OCI-LY7 (cell line): Measurements from ENCODE around the gene MCF2L2. TPM values are rescaled to one million over a fixed set of nuclear protein-coding genes. Genes with fewer than 3 reads are reported as not detected.

Source experiments
- BruUV-seq: library from RNA; stranded (reverse); fragments of 400-500 nt; replicated peaks from 2 replicates; lab custom pipeline; 2021; lab: Mats Ljungman, UMichigan
- CTCF ChIA-PET: fragments of 300-600 bp; sonication (Branson Sonifier 250); formaldehyde crosslinking; loops from one replicate; lab custom pipeline; 2022; ENCODE audit warnings: antibody characterized with exemption; ENCODE audit not compliant: unreplicated experiment; lab: Charles Lee
- POLR2A ChIA-PET: fragments of 300-600 bp; sonication (Branson Sonifier 250); formaldehyde crosslinking; loops from one replicate; lab custom pipeline; 2022; ENCODE audit warnings: antibody characterized with exemption; lab: Charles Lee
- DNase-seq: peaks from one replicate; pipeline ENCODE4 v3.0.0-alpha.2; 2015; ENCODE audit warnings: low spot score
- H2AFZ ChIP-seq: fragments of 200-600 bp; sonication (generic), shearing (Covaris generic); 2 replicates; pipeline ENCODE4 v1.6.1; 2014; ENCODE audit warnings: mild to moderate bottlenecking, antibody characterized with exemption, low read length, moderate library complexity
- H3K27ac ChIP-seq: fragments of 200-600 bp; sonication (generic); 2 replicates; pipeline ENCODE4 v1.5.1; 2014; ENCODE audit warnings: mixed run types, low read depth, mild to moderate bottlenecking, moderate library complexity, low read length, inconsistent platforms; ENCODE audit not compliant: poor library complexity, severe bottlenecking
- H3K36me3 ChIP-seq: fragments of 200-600 bp; sonication (generic); 2 replicates; pipeline ENCODE4 v1.6.1; 2014; ENCODE audit warnings: mild to moderate bottlenecking, antibody characterized with exemption, low read length, moderate library complexity, mixed read lengths; ENCODE audit not compliant: insufficient read depth
- H3K4me1 ChIP-seq: fragments of 200-600 bp; sonication (generic); 2 replicates; pipeline ENCODE4 v1.5.1; 2014; ENCODE audit warnings: mild to moderate bottlenecking, low read length; ENCODE audit not compliant: insufficient read depth, poor library complexity, severe bottlenecking
- H3K4me2 ChIP-seq: fragments of 200-600 bp; sonication (generic); 2 replicates; pipeline ENCODE4 v1.6.1; 2014; ENCODE audit warnings: mild to moderate bottlenecking, low read length
- H3K4me3 ChIP-seq: fragments of 200-600 bp; sonication (generic); 2 replicates; pipeline ENCODE4 v1.5.1; 2014; ENCODE audit warnings: mild to moderate bottlenecking, low read depth, low read length; ENCODE audit not compliant: poor library complexity, severe bottlenecking
- H3K79me2 ChIP-seq: fragments of 200-600 bp; sonication (generic); 2 replicates; pipeline ENCODE4 v1.6.1; 2016; ENCODE audit warnings: low read depth, mild to moderate bottlenecking, low read length, moderate library complexity, mixed read lengths; ENCODE audit not compliant: insufficient read depth
- H3K9me2 ChIP-seq: fragments of 200-600 bp; sonication (generic); 2 replicates; pipeline ENCODE4 v1.6.1; 2016; ENCODE audit warnings: mild to moderate bottlenecking, low read length, mixed read lengths; ENCODE audit not compliant: insufficient read depth
- H3K9me3 ChIP-seq: fragments of 200-600 bp; sonication (generic); 2 replicates; pipeline ENCODE4 v1.6.1; 2014; ENCODE audit warnings: mild to moderate bottlenecking, mixed run types, low read length, mixed read lengths
- H4K20me1 ChIP-seq: fragments of 200-600 bp; sonication (generic); 2 replicates; pipeline ENCODE4 v1.6.1; 2014; ENCODE audit warnings: mild to moderate bottlenecking, antibody characterized with exemption, low read length, moderate library complexity, mixed read lengths; ENCODE audit not compliant: insufficient read depth
- EZH2phosphoT487 ChIP-seq: fragments of 200-600 bp; sonication (generic); IDR thresholded peaks from 2 replicates; pipeline ENCODE4 v1.6.1; 2018; ENCODE audit warnings: low read depth, borderline replicate concordance, mild to moderate bottlenecking, mixed run types, antibody characterized with exemption, low read length, moderate library complexity, mixed read lengths
- intact Hi-C: fragments of 100-400 bp; cut with micrococcal nuclease; formaldehyde crosslinking; loops from one replicate; pipeline ENCODE4 v1.10.0; 2022; ENCODE audit not compliant: unreplicated experiment
- total RNA-seq, 2 experiments: library from RNA; depleted of rRNA in 1 of 2; stranded (reverse); fragments of >200 nt in 1 of 2; shearing (Covaris generic) in 1 of 2; gene quantifications; 2 replicates each; pipeline ENCODE4 v1.2.3, GENCODE V29; 2014 to 2022
- TF ChIP-seq, protein P1 (sequence below): fragments of 200-600 bp; sonication (generic); conservative IDR thresholded peaks from 2 replicates; pipeline ENCODE4 v1.5.1; 2014; ENCODE audit warnings: mild to moderate bottlenecking, antibody characterized with exemption, low read length, moderate library complexity, mixed read lengths

The MCF2L2 gene
- total RNA-seq, 2 experiments from 2014 or later, result 6.6 to 8.0 TPM

DNA sequence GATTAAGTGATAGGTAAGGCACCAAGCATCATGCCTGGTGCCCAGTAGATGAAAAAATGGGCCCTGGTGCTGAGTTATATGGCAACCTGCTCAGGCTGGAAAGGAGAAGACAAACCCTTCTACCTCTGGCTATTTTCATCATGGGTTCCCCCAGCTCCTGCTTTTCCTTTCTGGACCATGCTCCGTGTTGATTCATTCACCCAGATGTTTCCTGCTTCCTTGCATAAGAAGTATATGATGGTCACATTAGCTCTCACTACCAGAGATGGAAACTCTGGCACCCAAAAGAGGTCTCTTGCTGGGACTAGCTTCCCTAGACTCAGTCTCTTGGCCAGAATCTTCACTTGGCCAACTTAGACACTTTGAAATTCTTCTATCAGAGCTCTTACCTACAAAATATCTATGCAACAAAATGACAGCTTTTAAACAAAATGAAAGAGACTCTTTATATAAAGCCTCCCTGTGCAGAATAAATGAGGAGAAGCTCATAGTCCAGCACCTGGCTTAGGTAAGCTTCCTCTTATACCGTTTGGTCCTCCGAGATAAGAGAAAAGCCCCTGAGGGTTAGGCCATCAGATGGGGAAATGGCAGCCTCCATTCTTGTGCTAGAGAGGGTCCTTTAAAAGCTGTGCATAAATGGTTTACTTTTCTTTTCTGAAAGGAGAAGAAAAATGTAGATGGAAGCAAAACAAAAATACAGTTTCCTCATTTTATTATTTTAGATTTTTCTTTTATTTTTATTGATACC lies 46.8 kb upstream of the MCF2L2 start:
- no TSS peak for BruUV-seq
- Histone ChIP-seq H2AFZ (no peak overlapping the region), H3K4me1 (peaks cover 27% of the 10 kb centered on the region), H3K4me3 (no peak overlapping the region), H3K79me2 (no peaks in the 10 kb centered on the region), H3K9me2 (no peaks in the 10 kb centered on the region), H3K36me3 (no peaks in the 10 kb centered on the region), H4K20me1 (no peaks in the 10 kb centered on the region), H3K4me2 (no peak overlapping the region), H3K9me3 (no peaks in the 10 kb centered on the region), H3K27ac (no peak overlapping the region)
- ChIA-PET POLR2A (interaction anchor here (0.5 to 1.5 kb wide), 7 partner anchors 11 to 378 kb away, joined by 3 to 7 read pairs (median 3); no protein-coding TSS in a partner anchor), CTCF (interaction anchor here (0.7 to 0.8 kb wide), 2 partner anchors 66 to 112 kb away, joined by 3 read pairs; no protein-coding TSS in a partner anchor)
- DNase-seq, result no peak
- TF ChIP-seq EZH2phosphoT487, result no peak
- TF ChIP-seq, protein P1, sequence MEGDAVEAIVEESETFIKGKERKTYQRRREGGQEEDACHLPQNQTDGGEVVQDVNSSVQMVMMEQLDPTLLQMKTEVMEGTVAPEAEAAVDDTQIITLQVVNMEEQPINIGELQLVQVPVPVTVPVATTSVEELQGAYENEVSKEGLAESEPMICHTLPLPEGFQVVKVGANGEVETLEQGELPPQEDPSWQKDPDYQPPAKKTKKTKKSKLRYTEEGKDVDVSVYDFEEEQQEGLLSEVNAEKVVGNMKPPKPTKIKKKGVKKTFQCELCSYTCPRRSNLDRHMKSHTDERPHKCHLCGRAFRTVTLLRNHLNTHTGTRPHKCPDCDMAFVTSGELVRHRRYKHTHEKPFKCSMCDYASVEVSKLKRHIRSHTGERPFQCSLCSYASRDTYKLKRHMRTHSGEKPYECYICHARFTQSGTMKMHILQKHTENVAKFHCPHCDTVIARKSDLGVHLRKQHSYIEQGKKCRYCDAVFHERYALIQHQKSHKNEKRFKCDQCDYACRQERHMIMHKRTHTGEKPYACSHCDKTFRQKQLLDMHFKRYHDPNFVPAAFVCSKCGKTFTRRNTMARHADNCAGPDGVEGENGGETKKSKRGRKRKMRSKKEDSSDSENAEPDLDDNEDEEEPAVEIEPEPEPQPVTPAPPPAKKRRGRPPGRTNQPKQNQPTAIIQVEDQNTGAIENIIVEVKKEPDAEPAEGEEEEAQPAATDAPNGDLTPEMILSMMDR, result no peak
- intact Hi-C loops, result no loop called here

DNA sequence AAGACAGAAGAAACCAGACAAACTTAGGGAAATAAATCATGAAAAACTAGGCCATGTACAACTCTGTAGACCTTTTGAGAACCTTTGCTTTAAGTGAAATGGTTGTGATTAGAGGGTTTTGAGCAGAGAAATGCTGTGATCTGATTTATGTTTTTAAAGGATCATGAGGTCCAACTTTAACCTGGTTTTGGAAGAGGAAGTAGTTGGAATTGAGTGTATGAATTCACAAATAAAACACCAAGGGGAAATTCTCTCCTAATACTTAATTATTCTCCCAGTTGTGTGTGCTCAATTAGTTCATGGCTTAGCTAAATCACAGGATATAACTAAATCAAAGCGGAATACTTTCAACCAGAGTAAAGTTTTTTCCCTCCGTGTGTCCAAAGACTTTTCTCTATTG lies 45.5 kb upstream of the MCF2L2 start:
- TF ChIP-seq, protein P1, result no peak
- TF ChIP-seq EZH2phosphoT487, result no peak
- no peak overlapping the region for H2AFZ ChIP-seq
- H3K4me3 ChIP-seq, result no peak overlapping the region
- DNase-seq, result no peak
- no peaks in the 10 kb centered on the region for H3K9me2 ChIP-seq
- H3K79me2 ChIP-seq, result no peaks in the 10 kb centered on the region
- intact Hi-C loops, result no loop called here
- H3K9me3 ChIP-seq, result no peaks in the 10 kb centered on the region
- peaks cover 34% of the 10 kb centered on the region for H3K4me1 ChIP-seq
- CTCF ChIA-PET, result no interaction called here
- no peak overlapping the region for H3K4me2 ChIP-seq
- H3K27ac ChIP-seq, result no peak overlapping the region
- BruUV-seq, result no TSS peak
- H3K36me3 ChIP-seq, result no peaks in the 10 kb centered on the region
- POLR2A ChIA-PET, result interaction anchor here (0.6 kb wide), 1 partner anchor 402 kb away, joined by 4 read pairs; no protein-coding TSS in a partner anchor
- no peaks in the 10 kb centered on the region for H4K20me1 ChIP-seq

DNA sequence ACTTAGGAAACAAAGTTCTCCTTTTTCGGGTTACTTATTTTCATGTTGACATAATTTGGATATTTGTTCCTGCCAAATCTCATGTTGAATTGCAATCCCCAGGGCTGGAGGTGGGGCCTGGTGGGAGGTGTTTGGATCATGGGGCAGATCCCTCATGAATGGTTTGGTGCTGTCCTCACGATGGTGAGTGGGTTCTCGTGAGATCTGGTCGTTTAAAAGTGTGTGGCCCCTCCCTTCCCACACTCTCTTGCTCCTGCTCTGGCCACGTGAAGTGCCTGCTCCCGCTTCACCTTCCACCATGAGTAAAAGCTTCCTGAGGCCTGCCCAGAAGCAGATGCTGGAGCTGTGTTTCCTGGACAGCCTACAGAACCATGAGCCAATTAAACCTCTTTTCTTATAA lies 43.7 kb upstream of the MCF2L2 start:
- H3K27ac ChIP-seq, result no peak overlapping the region
- H4K20me1 ChIP-seq, result no peaks in the 10 kb centered on the region
- no peak for DNase-seq
- H3K4me1 ChIP-seq, result peaks cover 35% of the 10 kb centered on the region
- H3K79me2 ChIP-seq, result no peaks in the 10 kb centered on the region
- no peaks in the 10 kb centered on the region for H3K9me3 ChIP-seq
- no TSS peak for BruUV-seq
- ChIA-PET CTCF (interaction anchor here (1.0 to 1.5 kb wide), 2 partner anchors 88 to 294 kb away, joined by 3 read pairs; no protein-coding TSS in a partner anchor), POLR2A (interaction anchor here (0.8 to 1.0 kb wide), 2 partner anchors 76 to 302 kb away, joined by 3 read pairs; no protein-coding TSS in a partner anchor)
- TF ChIP-seq EZH2phosphoT487, result no peak
- TF ChIP-seq, protein P1, result no peak
- H2AFZ ChIP-seq, result no peak overlapping the region
- intact Hi-C loops, result no loop called here
- H3K4me2 ChIP-seq, result no peak overlapping the region
- H3K9me2 ChIP-seq, result no peaks in the 10 kb centered on the region
- H3K4me3 ChIP-seq, result no peak overlapping the region
- H3K36me3 ChIP-seq, result no peaks in the 10 kb centered on the region
